Parathyroid adenoma (tissue), 2 donors: Measurements from ENCODE around the gene TNNC1.

Experiments
- H2AFZ ChIP-seq: fragments of 300-600 bp; sonication (generic); one replicate; pipeline ENCODE4 v1.7.0; 2017; ENCODE audit warnings: antibody characterized with exemption, mild to moderate bottlenecking
- H3K27ac ChIP-seq: fragments of 300-600 bp; sonication (generic); one replicate; pipeline ENCODE4 v1.7.0; 2017
- H3K27me3 ChIP-seq: fragments of 300-600 bp; sonication (generic); one replicate; pipeline ENCODE4 v1.7.0; 2017; ENCODE audit warnings: low read length; ENCODE audit not compliant: control insufficient read depth, insufficient read depth
- H3K36me3 ChIP-seq: fragments of 300-600 bp; sonication (generic); one replicate; pipeline ENCODE4 v1.7.0; 2017; ENCODE audit warnings: low read length; ENCODE audit not compliant: control insufficient read depth, insufficient read depth
- H3K4me1 ChIP-seq: fragments of 300-600 bp; sonication (generic); one replicate; pipeline ENCODE4 v1.7.0; 2017; ENCODE audit warnings: control low read depth
- H3K4me2 ChIP-seq: fragments of 300-600 bp; sonication (generic); one replicate; pipeline ENCODE4 v1.7.0; 2017; ENCODE audit warnings: low read length
- H3K4me3 ChIP-seq: fragments of 300-600 bp; sonication (generic); one replicate; pipeline ENCODE4 v1.7.0; 2017; ENCODE audit warnings: low read depth, low read length
- H3K79me2 ChIP-seq: fragments of 300-600 bp; sonication (generic); one replicate; pipeline ENCODE4 v1.7.0; 2017; ENCODE audit warnings: control low read depth
- H3K9ac ChIP-seq: fragments of 300-600 bp; sonication (generic); one replicate; pipeline ENCODE4 v1.7.0; 2017; ENCODE audit warnings: mild to moderate bottlenecking
- H3K9me3 ChIP-seq: fragments of 300-600 bp; sonication (generic); one replicate; pipeline ENCODE4 v1.7.0; 2017; ENCODE audit warnings: low read length; ENCODE audit not compliant: control insufficient read depth
- CTCF ChIP-seq: fragments of 300-600 bp; sonication (generic); IDR thresholded peaks from one replicate; pipeline ENCODE4 v1.7.0; 2017; ENCODE audit warnings: antibody characterized with exemption, mild to moderate bottlenecking
- donor health status: primary hyperparathyroidism.

The TNNC1 gene

GRCh38 chr3:52489453-52489852, 35.6 kb upstream of the TNNC1 start:
- no peaks in the 10 kb centered on the region for H3K36me3 ChIP-seq
- H2AFZ ChIP-seq, result no peak overlapping the region
- H3K4me2 ChIP-seq, result no peak overlapping the region
- no peak overlapping the region for H3K9ac ChIP-seq
- TF ChIP-seq CTCF, result no peak
- no peaks in the 10 kb centered on the region for H3K79me2 ChIP-seq
- H3K4me3 ChIP-seq, result no peak overlapping the region
- no peaks in the 10 kb centered on the region for H3K9me3 ChIP-seq
- H3K4me1 ChIP-seq, result peaks cover 10% of the 10 kb centered on the region
- no peak overlapping the region for H3K27ac ChIP-seq
- H3K27me3 ChIP-seq, result no peaks in the 10 kb centered on the region

GRCh38 chr3:52488746-52489145, 34.9 kb upstream of the TNNC1 start:
- peaks cover 10% of the 10 kb centered on the region for H3K4me1 ChIP-seq

DNA sequence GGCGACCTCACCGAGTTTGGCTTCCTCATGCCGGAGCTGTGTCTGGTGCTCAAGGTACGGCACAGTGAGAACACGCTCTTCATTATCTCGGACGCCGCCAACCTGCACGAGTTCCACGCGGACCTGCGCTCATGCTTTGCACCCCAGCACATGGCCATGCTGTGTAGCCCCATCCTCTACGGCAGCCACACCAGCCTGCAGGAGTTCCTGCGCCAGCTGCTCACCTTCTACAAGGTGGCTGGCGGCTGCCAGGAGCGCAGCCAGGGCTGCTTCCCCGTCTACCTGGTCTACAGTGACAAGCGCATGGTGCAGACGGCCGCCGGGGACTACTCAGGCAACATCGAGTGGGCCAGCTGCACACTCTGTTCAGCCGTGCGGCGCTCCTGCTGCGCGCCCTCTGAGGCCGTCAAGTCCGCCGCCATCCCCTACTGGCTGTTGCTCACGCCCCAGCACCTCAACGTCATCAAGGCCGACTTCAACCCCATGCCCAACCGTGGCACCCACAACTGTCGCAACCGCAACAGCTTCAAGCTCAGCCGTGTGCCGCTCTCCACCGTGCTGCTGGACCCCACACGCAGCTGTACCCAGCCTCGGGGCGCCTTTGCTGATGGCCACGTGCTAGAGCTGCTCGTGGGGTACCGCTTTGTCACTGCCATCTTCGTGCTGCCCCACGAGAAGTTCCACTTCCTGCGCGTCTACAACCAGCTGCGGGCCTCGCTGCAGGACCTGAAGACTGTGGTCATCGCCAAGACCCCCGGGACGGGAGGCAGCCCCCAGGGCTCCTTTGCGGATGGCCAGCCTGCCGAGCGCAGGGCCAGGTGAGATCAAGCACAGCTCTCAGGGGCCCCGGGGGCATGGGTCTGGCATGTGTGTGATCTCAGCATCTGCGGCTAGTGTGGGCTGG, 34.2 kb upstream of the TNNC1 start:
- Histone ChIP-seq H3K4me1 (peaks cover 10% of the 10 kb centered on the region), H3K4me2 (no peak overlapping the region), H3K27me3 (no peaks in the 10 kb centered on the region), H3K79me2 (no peaks in the 10 kb centered on the region), H3K9ac (no peak overlapping the region), H3K36me3 (no peaks in the 10 kb centered on the region), H3K4me3 (no peak overlapping the region), H3K27ac (no peak overlapping the region), H2AFZ (no peak overlapping the region), H3K9me3 (no peaks in the 10 kb centered on the region)
- TF ChIP-seq CTCF, result no peak

More at GRCh38 chr3:52488746-52489145, 34.9 kb upstream of the TNNC1 start:
- H3K9ac ChIP-seq, result no peak overlapping the region
- H3K4me3 ChIP-seq, result no peak overlapping the region
- H3K9me3 ChIP-seq, result no peaks in the 10 kb centered on the region
- H2AFZ ChIP-seq, result no peak overlapping the region
- no peaks in the 10 kb centered on the region for H3K79me2 ChIP-seq
- H3K36me3 ChIP-seq, result no peaks in the 10 kb centered on the region
- no peak overlapping the region for H3K27ac ChIP-seq
- no peak overlapping the region for H3K4me2 ChIP-seq
- H3K27me3 ChIP-seq, result no peaks in the 10 kb centered on the region
- no peak for TF ChIP-seq CTCF

DNA sequence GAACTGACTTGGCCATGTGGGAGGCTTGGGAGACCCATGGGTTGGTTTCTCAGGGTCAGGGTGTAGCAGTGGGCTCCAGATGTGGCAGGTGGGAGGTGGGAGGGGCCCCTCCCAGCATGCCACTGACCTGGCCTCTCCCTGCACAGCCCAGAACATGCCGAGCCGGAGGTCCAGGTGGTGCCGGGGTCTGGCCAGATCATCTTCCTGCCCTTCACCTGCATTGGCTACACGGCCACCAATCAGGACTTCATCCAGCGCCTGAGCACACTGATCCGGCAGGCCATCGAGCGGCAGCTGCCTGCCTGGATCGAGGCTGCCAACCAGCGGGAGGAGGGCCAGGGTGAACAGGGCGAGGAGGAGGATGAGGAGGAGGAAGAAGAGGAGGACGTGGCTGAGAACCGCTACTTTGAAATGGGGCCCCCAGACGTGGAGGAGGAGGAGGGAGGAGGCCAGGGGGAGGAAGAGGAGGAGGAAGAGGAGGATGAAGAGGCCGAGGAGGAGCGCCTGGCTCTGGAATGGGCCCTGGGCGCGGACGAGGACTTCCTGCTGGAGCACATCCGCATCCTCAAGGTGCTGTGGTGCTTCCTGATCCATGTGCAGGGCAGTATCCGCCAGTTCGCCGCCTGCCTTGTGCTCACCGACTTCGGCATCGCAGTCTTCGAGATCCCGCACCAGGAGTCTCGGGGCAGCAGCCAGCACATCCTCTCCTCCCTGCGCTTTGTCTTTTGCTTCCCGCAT, 33.4 kb upstream of the TNNC1 start:
- Histone ChIP-seq H3K79me2 (no peaks in the 10 kb centered on the region), H3K9me3 (no peaks in the 10 kb centered on the region), H3K4me3 (no peak overlapping the region), H2AFZ (no peak overlapping the region), H3K4me1 (peaks cover 10% of the 10 kb centered on the region), H3K9ac (no peak overlapping the region), H3K36me3 (no peaks in the 10 kb centered on the region), H3K4me2 (no peak overlapping the region), H3K27ac (no peak overlapping the region), H3K27me3 (no peaks in the 10 kb centered on the region)
- TF ChIP-seq CTCF, result no peak
